Uterus (tissue), 2 donors: ENCODE results near the gene SKIL.

ENCODE experiments used
- CTCF ChIP-seq, 4 experiments: fragments of 200-600 bp in 2 of 4; fragments of 450-650 bp in 2 of 4; sonication (generic) in 2 of 4; IDR thresholded peaks; one replicate each; pipeline ENCODE4 v1.5.1; 2016 to 2019; ENCODE audit warnings: antibody characterized with exemption in 4 of 4, mild to moderate bottlenecking in 2 of 4, moderate library complexity in 1 of 4
- POLR2A ChIP-seq, 2 donors: fragments of 450-650 bp; IDR thresholded peaks; one replicate each; pipeline ENCODE4 v1.6.1; 2016; ENCODE audit warnings: antibody characterized with exemption in 2 of 2, mild to moderate bottlenecking in 1 of 2, moderate library complexity in 1 of 2

DNA sequence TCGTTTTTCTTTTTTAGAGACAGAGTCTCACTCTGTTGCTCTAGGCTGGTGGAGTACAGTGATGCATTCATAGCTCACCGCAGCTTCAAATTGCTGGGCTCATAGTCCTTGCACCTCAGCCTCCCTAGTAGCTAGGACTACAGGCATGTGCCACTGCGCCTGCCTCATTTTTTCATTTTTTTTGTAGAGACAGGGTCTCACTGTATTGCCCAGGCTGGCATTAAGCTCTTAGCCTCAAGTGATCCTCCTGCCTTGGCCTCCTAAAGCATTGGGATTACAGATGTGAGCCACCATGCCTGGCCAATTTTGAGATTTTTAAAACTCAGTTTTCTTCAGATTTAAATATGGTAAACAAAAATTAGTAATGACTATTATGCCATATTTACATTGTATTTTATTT is 29.0 kb downstream of the SKIL start:
- TF ChIP-seq CTCF (IDR thresholded peaks at IDR 0.05) (no peak), POLR2A (IDR thresholded peaks at IDR 0.05) (no peak)
